GM12891 (cell line): ENCODE results near the gene KCNMA1.

ENCODE experiments used
- DNase-seq: peaks from one replicate; pipeline ENCODE4 v3.0.0; 2011; ENCODE audit warnings: low spot score; ENCODE audit not compliant: insufficient read length
- FAIRE-seq: peaks from 2 replicates; lab custom pipeline; 2011; peaks lifted over from hg19 to GRCh38; lab: Jason Lieb, UNC
- PAX5 ChIP-seq: IDR thresholded peaks from 2 replicates; pipeline ENCODE4 v1.6.1; 2011; ENCODE audit warnings: low read length, moderate library complexity, mild to moderate bottlenecking; ENCODE audit not compliant: insufficient read depth, severe bottlenecking
- POLR2A ChIP-seq: IDR thresholded peaks from 2 replicates; pipeline ENCODE4 v1.6.1; 2011; ENCODE audit warnings: low read depth, low read length, control low read depth
- POLR2AphosphoS5 ChIP-seq: IDR thresholded peaks from 2 replicates; pipeline ENCODE4 v1.6.1; 2011; ENCODE audit warnings: low read depth, low read length, control low read depth
- POU2F2 ChIP-seq: IDR thresholded peaks from 2 replicates; pipeline ENCODE4 v1.6.1; 2011; ENCODE audit warnings: low read depth, mild to moderate bottlenecking, control low read depth, low read length, moderate library complexity
- SPI1 ChIP-seq: IDR thresholded peaks from 2 replicates; pipeline ENCODE4 v1.6.1; 2011; ENCODE audit warnings: low read depth, low read length, control low read depth
- TAF1 ChIP-seq: IDR thresholded peaks from 2 replicates; pipeline ENCODE4 v1.6.1; 2011; ENCODE audit warnings: low read depth, low read length, control low read depth

KCNMA1 gene

GRCh38 chr10:77245953-77246352 lies 391.7 kb downstream of the KCNMA1 start:
- FAIRE-seq (no peak), DNase-seq (no peak)
- TF ChIP-seq POLR2A (no peak), TAF1 (no peak), POU2F2 (no peak), PAX5 (no peak), POLR2AphosphoS5 (no peak), SPI1 (no peak)

GRCh38 chr10:77244746-77245145 lies 392.9 kb downstream of the KCNMA1 start:
- no peak for DNase-seq
- FAIRE-seq = no peak
- no peak for TF ChIP-seq POLR2A
- TF ChIP-seq POLR2AphosphoS5 = no peak
- no peak for TF ChIP-seq SPI1

GRCh38 chr10:77244286-77244685 lies 393.3 kb downstream of the KCNMA1 start:
- no peak for DNase-seq
- TF ChIP-seq POLR2AphosphoS5 (no peak), TAF1 (no peak), POU2F2 (no peak), POLR2A (no peak), PAX5 (no peak), SPI1 (no peak)
- FAIRE-seq = no peak

GRCh38 chr10:77241350-77241725 lies 396.3 kb downstream of the KCNMA1 start:
- FAIRE-seq (no peak), DNase-seq (no peak)
- TF ChIP-seq PAX5 = no peak
- no peak for TF ChIP-seq POU2F2
- no peak for TF ChIP-seq POLR2AphosphoS5
- no peak for TF ChIP-seq SPI1
- no peak for TF ChIP-seq TAF1
- no peak for TF ChIP-seq POLR2A

GRCh38 chr10:77240706-77241349 lies 396.8 kb downstream of the KCNMA1 start:
- FAIRE-seq (no peak), DNase-seq (no peak)
- TF ChIP-seq POLR2A (no peak), PAX5 (no peak), POLR2AphosphoS5 (no peak), SPI1 (no peak), POU2F2 (no peak), TAF1 (no peak)

GRCh38 chr10:77240041-77240652 lies 397.5 kb downstream of the KCNMA1 start:
- no peak for FAIRE-seq
- no peak for DNase-seq
- TF ChIP-seq POU2F2 = no peak
- no peak for TF ChIP-seq PAX5
- no peak for TF ChIP-seq POLR2AphosphoS5
- no peak for TF ChIP-seq POLR2A
- TF ChIP-seq TAF1 = no peak
- no peak for TF ChIP-seq SPI1

- DNase-seq = no peak
- FAIRE-seq = no peak
- no peak for TF ChIP-seq POLR2AphosphoS5
- TF ChIP-seq TAF1 = no peak
- no peak for TF ChIP-seq POLR2A
These were observed 400.5 kb downstream of the KCNMA1 start for GRCh38 chr10:77237120-77237519.

- TF ChIP-seq SPI1 (no peak), POLR2AphosphoS5 (no peak), POLR2A (no peak), POU2F2 (no peak), PAX5 (no peak), TAF1 (no peak)
- no peak for DNase-seq
- FAIRE-seq = no peak
These were observed 400.9 kb downstream of the KCNMA1 start for GRCh38 chr10:77236700-77237099.

- TF ChIP-seq POLR2A = no peak
- no peak for TF ChIP-seq SPI1
- TF ChIP-seq POU2F2 = no peak
- no peak for TF ChIP-seq POLR2AphosphoS5
- no peak for TF ChIP-seq PAX5
- TF ChIP-seq TAF1 = no peak
- no peak for DNase-seq
- no peak for FAIRE-seq
These were observed 401.6 kb downstream of the KCNMA1 start for GRCh38 chr10:77236029-77236428.
